AG04450 (cell line): ENCODE results near the gene FNDC3B. TPM values are rescaled to one million over a fixed set of nuclear protein-coding genes. Genes with fewer than 3 reads are reported as not detected.

Experiments
- CTCF ChIA-PET: fragments of 300-600, 350-600 bp; formaldehyde crosslinking; extraction: SDS; loops from one replicate; lab custom pipeline; 2022; ENCODE audit warnings: antibody characterized with exemption, inconsistent platforms; lab: Charles Lee
- POLR2A ChIA-PET: fragments of 350-600 bp; formaldehyde crosslinking; extraction: SDS; loops from one replicate; lab custom pipeline; 2021; ENCODE audit warnings: antibody characterized with exemption, inconsistent platforms; lab: Yijun Ruan, JAX
- DNase-seq: peaks from one replicate; pipeline ENCODE4 v3.0.0-alpha.2; 2011; ENCODE audit warnings: low read depth, low spot score
- H3K27ac ChIP-seq: one replicate; pipeline ENCODE4 v1.5.1; 2012; ENCODE audit warnings: low read depth, low read length, control low read depth
- H3K27me3 ChIP-seq: one replicate; pipeline ENCODE4 v1.6.0; 2012; ENCODE audit warnings: low read length; ENCODE audit not compliant: control insufficient read depth, insufficient read depth
- H3K4me3 ChIP-seq: 2 replicates; pipeline ENCODE4 v1.5.1; 2011; ENCODE audit warnings: mild to moderate bottlenecking, low read depth, low read length, control low read depth
- H3K9me3 ChIP-seq: 2 replicates; pipeline ENCODE4 v1.5.1; 2012; ENCODE audit warnings: low read length; ENCODE audit not compliant: control insufficient read depth, insufficient read depth
- polyA plus RNA-seq: library from polyadenylated mRNA; depleted of rRNA; stranded (reverse); fragments of >200 nt; gene quantifications from 2 replicates; pipeline ENCODE4 v1.2.3, GENCODE V29; 2011
- TF ChIP-seq, protein P1 (sequence below): IDR thresholded peaks from 2 replicates; pipeline ENCODE4 v1.5.1; 2011; ENCODE audit warnings: low read depth, low read length, control low read depth, inconsistent platforms

The FNDC3B gene
- polyA plus RNA-seq, 1 experiment, result 39.5 TPM

DNA sequence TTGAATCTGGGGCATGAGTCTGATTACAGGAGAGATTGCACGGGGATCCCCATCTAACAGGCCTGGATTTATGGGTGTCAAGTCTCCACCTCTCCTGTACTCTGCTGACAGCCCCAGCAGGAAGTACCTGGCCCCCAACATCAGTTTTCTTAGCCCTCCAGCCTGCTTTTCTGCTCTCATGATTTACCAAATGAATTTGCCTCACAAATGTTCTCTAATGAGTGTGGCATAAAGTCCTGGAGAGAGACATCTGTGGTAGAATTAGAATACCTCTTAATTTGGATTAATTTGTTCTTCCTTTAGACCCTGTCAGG lies 60.1 kb downstream of the FNDC3B start:
- H3K9me3 ChIP-seq, result no peaks in the 10 kb centered on the region
- H3K27me3 ChIP-seq, result no peaks in the 10 kb centered on the region
- H3K27ac ChIP-seq, result no peak overlapping the region
- DNase-seq, result no peak
- ChIA-PET CTCF (no interaction called here), POLR2A (no interaction called here)
- H3K4me3 ChIP-seq, result no peak overlapping the region
- TF ChIP-seq, protein P1, sequence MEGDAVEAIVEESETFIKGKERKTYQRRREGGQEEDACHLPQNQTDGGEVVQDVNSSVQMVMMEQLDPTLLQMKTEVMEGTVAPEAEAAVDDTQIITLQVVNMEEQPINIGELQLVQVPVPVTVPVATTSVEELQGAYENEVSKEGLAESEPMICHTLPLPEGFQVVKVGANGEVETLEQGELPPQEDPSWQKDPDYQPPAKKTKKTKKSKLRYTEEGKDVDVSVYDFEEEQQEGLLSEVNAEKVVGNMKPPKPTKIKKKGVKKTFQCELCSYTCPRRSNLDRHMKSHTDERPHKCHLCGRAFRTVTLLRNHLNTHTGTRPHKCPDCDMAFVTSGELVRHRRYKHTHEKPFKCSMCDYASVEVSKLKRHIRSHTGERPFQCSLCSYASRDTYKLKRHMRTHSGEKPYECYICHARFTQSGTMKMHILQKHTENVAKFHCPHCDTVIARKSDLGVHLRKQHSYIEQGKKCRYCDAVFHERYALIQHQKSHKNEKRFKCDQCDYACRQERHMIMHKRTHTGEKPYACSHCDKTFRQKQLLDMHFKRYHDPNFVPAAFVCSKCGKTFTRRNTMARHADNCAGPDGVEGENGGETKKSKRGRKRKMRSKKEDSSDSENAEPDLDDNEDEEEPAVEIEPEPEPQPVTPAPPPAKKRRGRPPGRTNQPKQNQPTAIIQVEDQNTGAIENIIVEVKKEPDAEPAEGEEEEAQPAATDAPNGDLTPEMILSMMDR, result no peak

DNA sequence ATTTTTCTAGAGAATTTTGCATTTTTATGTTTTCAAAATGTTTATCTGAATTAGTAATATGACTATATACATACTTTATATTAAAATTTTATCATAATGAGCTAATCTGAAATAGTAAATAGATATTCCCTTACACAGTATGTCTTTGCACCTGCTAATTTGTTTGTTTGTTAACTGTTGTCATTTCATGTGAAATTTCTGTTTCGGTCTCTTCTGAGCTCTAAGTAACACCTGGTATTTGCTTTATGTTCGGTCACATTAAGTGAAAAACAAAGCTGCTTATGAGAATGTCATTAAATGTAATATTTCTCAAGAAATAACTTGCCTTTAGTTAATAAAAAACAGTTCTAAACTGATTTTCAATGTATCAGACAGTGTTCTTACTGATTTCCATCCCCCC lies 61.1 kb downstream of the FNDC3B start:
- ChIA-PET CTCF (interaction anchor here (0.6 kb wide), 1 partner anchor 232 kb away, joined by 3 read pairs; no protein-coding TSS in a partner anchor), POLR2A (no interaction called here)
- Histone ChIP-seq H3K9me3 (no peaks in the 10 kb centered on the region), H3K27me3 (no peaks in the 10 kb centered on the region), H3K27ac (no peak overlapping the region), H3K4me3 (no peak overlapping the region)
- no peak for DNase-seq
- TF ChIP-seq, protein P1, result no peak

DNA sequence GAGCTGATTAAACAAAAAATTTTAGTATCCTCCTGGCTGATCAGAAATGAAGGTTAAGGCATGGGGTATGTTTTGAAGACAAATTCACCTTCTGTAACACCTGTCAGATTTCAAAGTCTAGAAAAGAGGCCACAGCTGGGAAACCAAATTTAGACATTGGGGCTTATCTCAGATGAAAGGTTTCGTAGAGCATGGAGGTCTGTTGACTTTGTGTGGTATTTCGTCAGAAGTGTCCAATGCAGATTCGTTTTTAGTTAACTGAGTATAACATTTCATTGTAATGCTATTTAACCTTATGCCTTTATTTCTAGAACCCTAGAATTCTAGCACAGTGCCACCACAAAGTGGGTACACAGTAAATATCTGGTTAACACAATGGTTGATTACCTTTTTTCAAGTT lies 61.7 kb downstream of the FNDC3B start:
- no peak overlapping the region for H3K27ac ChIP-seq
- DNase-seq, result no peak
- TF ChIP-seq, protein P1, result no peak
- H3K27me3 ChIP-seq, result no peaks in the 10 kb centered on the region
- H3K4me3 ChIP-seq, result no peak overlapping the region
- ChIA-PET CTCF (no interaction called here), POLR2A (no interaction called here)
- H3K9me3 ChIP-seq, result no peaks in the 10 kb centered on the region

DNA sequence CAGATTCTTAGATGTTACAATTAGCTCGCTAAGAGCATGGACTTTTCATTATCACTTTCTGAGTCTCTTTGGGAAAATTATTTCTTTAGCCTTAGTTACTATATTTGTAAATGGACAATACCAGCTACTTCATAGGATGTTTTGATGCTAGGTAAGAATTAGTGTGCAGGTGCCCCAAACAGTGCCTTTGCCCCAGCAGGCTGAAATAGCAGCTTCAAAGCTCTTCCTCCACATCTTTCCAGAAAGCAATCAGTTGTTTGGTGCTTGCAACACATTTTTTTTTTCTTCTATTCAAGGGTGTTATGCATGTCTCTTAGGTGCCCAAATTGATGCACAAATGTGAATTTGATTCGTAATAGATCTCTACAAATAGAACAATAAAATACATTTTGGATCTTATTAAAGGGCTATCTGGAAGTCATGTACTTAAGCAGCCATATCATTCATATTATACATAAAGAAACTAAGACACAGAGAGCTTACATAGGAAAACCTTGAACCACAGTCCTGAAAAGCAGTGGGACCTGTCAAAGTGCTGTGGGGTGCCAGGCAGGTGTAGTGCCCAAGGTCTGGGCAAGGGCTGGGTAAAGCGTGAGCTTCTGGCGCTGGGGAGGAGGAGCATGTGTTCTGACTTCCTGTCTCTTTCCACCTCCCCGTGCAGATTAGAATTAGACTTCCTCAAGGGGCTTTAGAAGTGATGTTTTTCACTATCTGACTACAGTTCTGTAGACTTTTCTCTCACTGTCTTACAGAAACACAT lies 62.9 kb downstream of the FNDC3B start:
- TF ChIP-seq, protein P1, result no peak
- H3K9me3 ChIP-seq, result no peaks in the 10 kb centered on the region
- CTCF ChIA-PET, result no interaction called here
- POLR2A ChIA-PET, result no interaction called here
- H3K4me3 ChIP-seq, result no peak overlapping the region
- H3K27me3 ChIP-seq, result no peaks in the 10 kb centered on the region
- no peak for DNase-seq
- H3K27ac ChIP-seq, result no peak overlapping the region

DNA sequence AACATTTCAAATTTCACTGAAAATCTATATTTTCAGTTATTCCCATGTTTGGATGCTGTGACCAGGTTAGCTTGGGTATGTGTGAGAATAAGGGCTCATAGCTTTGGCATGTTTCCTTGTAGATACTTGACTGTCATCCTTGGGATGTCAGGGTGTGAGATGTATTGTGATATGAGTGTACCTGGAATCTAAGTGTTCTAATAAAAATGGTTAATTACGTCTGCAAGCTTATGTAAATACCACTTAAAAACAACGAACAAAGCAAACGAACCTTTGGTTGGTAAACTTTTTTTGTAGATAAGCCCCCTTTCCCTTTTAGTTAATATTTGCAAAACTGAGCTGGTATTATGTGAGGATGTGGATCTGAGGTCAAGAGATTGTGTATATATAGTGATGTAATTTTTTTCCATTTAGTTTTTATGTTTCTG lies 63.5 kb downstream of the FNDC3B start:
- ChIA-PET CTCF (interaction anchor here (0.6 kb wide), 1 partner anchor 69 kb away, joined by 4 read pairs; no protein-coding TSS in a partner anchor), POLR2A (no interaction called here)
- Histone ChIP-seq H3K9me3 (no peaks in the 10 kb centered on the region), H3K27me3 (no peaks in the 10 kb centered on the region), H3K4me3 (no peak overlapping the region), H3K27ac (no peak overlapping the region)
- TF ChIP-seq, protein P1, result no peak
- DNase-seq, result no peak
